H9 (cell line): ENCODE measurements around the gene SLC23A1. TPM values are rescaled to one million over a fixed set of nuclear protein-coding genes. Genes with fewer than 3 reads are reported as not detected.

ENCODE experiments used
- DNase-seq: peaks from one replicate; pipeline ENCODE4 v3.0.0-alpha.2; 2017
- H2AFZ ChIP-seq: one replicate; pipeline ENCODE4 v1.6.1; 2013; ENCODE audit warnings: mild to moderate bottlenecking, low read length, control low read depth, moderate library complexity
- H2AK5ac ChIP-seq: 2 replicates; pipeline ENCODE4 v1.6.1; 2013; ENCODE audit warnings: low read length, control low read depth, mixed read lengths; ENCODE audit not compliant: insufficient read length
- H2BK120ac ChIP-seq: one replicate; pipeline ENCODE4 v1.6.1; 2013; ENCODE audit warnings: low read depth, mild to moderate bottlenecking, low read length, control low read depth, inconsistent platforms; ENCODE audit not compliant: poor library complexity, severe bottlenecking
- H2BK12ac ChIP-seq: 2 replicates; pipeline ENCODE4 v1.6.1; 2013; ENCODE audit warnings: low read length, control low read depth, mixed read lengths, low read depth; ENCODE audit not compliant: insufficient read length
- H2BK15ac ChIP-seq: 2 replicates; pipeline ENCODE4 v1.6.1; 2013; ENCODE audit warnings: low read depth, low read length, control low read depth
- H2BK20ac ChIP-seq: one replicate; pipeline ENCODE4 v1.6.1; 2013; ENCODE audit warnings: low read depth, mild to moderate bottlenecking, low read length, control low read depth, inconsistent platforms; ENCODE audit not compliant: poor library complexity, severe bottlenecking
- H2BK5ac ChIP-seq: 2 replicates; pipeline ENCODE4 v1.6.1; 2013; ENCODE audit warnings: low read length, control low read depth, mixed read lengths; ENCODE audit not compliant: insufficient read length
- H3K14ac ChIP-seq: 2 replicates; pipeline ENCODE4 v1.6.1; 2013; ENCODE audit warnings: low read length, control low read depth; ENCODE audit not compliant: insufficient read depth
- H3K18ac ChIP-seq: 2 replicates; pipeline ENCODE4 v1.6.1; 2013; ENCODE audit warnings: low read depth, mild to moderate bottlenecking, mixed read lengths, low read length, control low read depth; ENCODE audit not compliant: insufficient read length
- H3K23ac ChIP-seq: 2 replicates; pipeline ENCODE4 v1.6.1; 2013; ENCODE audit warnings: low read length, control low read depth, mixed read lengths, low read depth; ENCODE audit not compliant: insufficient read length
- H3K23me2 ChIP-seq: 2 replicates; pipeline ENCODE4 v1.6.1; 2013; ENCODE audit warnings: low read depth, mild to moderate bottlenecking, mixed read lengths, low read length, control low read depth; ENCODE audit not compliant: insufficient read length, poor library complexity, severe bottlenecking
- H3K27ac ChIP-seq: 2 replicates; pipeline ENCODE4 v1.5.1; 2013; ENCODE audit warnings: low read length, control low read depth, mixed read lengths, low read depth; ENCODE audit not compliant: insufficient read length
- H3K27me3 ChIP-seq: 2 replicates; pipeline ENCODE4 v1.6.1; 2013; ENCODE audit warnings: low read length, control low read depth, inconsistent platforms; ENCODE audit not compliant: insufficient read depth
- H3K4ac ChIP-seq: 2 replicates; pipeline ENCODE4 v1.6.1; 2013; ENCODE audit warnings: low read depth, mild to moderate bottlenecking, control low read depth, inconsistent platforms, low read length, moderate library complexity
- H3K4me1 ChIP-seq: 2 replicates; pipeline ENCODE4 v1.6.1; 2013; ENCODE audit warnings: low read length, control low read depth, inconsistent platforms; ENCODE audit not compliant: insufficient read depth
- H3K4me2 ChIP-seq: 2 replicates; pipeline ENCODE4 v1.6.1; 2013; ENCODE audit warnings: low read length, control low read depth, mixed read lengths; ENCODE audit not compliant: insufficient read length, insufficient read depth
- H3K56ac ChIP-seq: 2 replicates; pipeline ENCODE4 v1.6.1; 2013; ENCODE audit warnings: low read depth, mild to moderate bottlenecking, mixed read lengths, low read length, control low read depth; ENCODE audit not compliant: insufficient read length
- H3K79me1 ChIP-seq: 2 replicates; pipeline ENCODE4 v1.6.1; 2013; ENCODE audit warnings: low read depth, mild to moderate bottlenecking, moderate library complexity, low read length, control low read depth, inconsistent platforms; ENCODE audit not compliant: insufficient read depth, poor library complexity, severe bottlenecking
- H3K79me2 ChIP-seq: 2 replicates; pipeline ENCODE4 v1.6.1; 2013; ENCODE audit warnings: low read length, control low read depth, inconsistent platforms; ENCODE audit not compliant: insufficient read depth
- H3K9ac ChIP-seq: 2 replicates; pipeline ENCODE4 v1.6.1; 2013; ENCODE audit warnings: low read length, control low read depth, mixed read lengths; ENCODE audit not compliant: insufficient read length; ENCODE audit errors: extremely low read depth
- H3K9me3 ChIP-seq: one replicate; pipeline ENCODE4 v1.6.1; 2013; ENCODE audit warnings: low read depth, low read length, inconsistent platforms; ENCODE audit not compliant: control insufficient read depth
- H3T11ph ChIP-seq: one replicate; pipeline ENCODE4 v1.6.1; 2013; ENCODE audit warnings: mild to moderate bottlenecking, low read length, control low read depth, inconsistent platforms
- H4K20me1 ChIP-seq: one replicate; pipeline ENCODE4 v1.6.1; 2013; ENCODE audit not compliant: control insufficient read depth, insufficient read length, insufficient read depth
- H4K5ac ChIP-seq: 2 replicates; pipeline ENCODE4 v1.6.1; 2013; ENCODE audit warnings: low read depth, mild to moderate bottlenecking, mixed read lengths, low read length, control low read depth; ENCODE audit not compliant: insufficient read length
- H4K8ac ChIP-seq: replicated peaks from 2 replicates; pipeline ENCODE4 v1.6.1; 2013; ENCODE audit warnings: low read length, control low read depth, mixed read lengths, low read depth; ENCODE audit not compliant: insufficient read length
- H4K91ac ChIP-seq: 2 replicates; pipeline ENCODE4 v1.6.1; 2013; ENCODE audit warnings: low read depth, mild to moderate bottlenecking, moderate library complexity, mixed read lengths, low read length, control low read depth; ENCODE audit not compliant: insufficient read length
- H3K27ac Mint-ChIP-seq, 3 experiments: 2 replicates in 2 of 3; 3 replicates in 1 of 3; pipeline ENCODE4 v1.8.0; 2020 to 2021; ENCODE audit warnings: mixed read lengths in 3 of 3, mild to moderate bottlenecking in 1 of 3, moderate library complexity in 1 of 3
- H3K27me3 Mint-ChIP-seq: 2 replicates; pipeline ENCODE4 v1.8.0; 2021; ENCODE audit warnings: low read depth, mild to moderate bottlenecking, moderate library complexity, mixed read lengths
- H3K36me3 Mint-ChIP-seq, 3 experiments: 2 replicates in 2 of 3; 3 replicates in 1 of 3; pipeline ENCODE4 v1.8.0; 2020 to 2021; ENCODE audit warnings: low read depth in 3 of 3, mixed read lengths in 3 of 3; ENCODE audit not compliant: insufficient read depth in 1 of 3
- H3K4me1 Mint-ChIP-seq, 2 experiments: 2 replicates each; pipeline ENCODE4 v1.8.0; 2020; ENCODE audit warnings: mixed read lengths in 2 of 2
- H3K4me3 Mint-ChIP-seq, 2 experiments: 2 replicates in 1 of 2; 3 replicates in 1 of 2; pipeline ENCODE4 v1.8.0; 2020 to 2021; ENCODE audit warnings: mild to moderate bottlenecking in 2 of 2, mixed read lengths in 2 of 2, moderate library complexity in 1 of 2
- H3K9me3 Mint-ChIP-seq, 2 experiments: 2 replicates in 1 of 2; 3 replicates in 1 of 2; pipeline ENCODE4 v1.8.0; 2020; ENCODE audit warnings: mild to moderate bottlenecking in 2 of 2, mixed read lengths in 2 of 2, moderate library complexity in 1 of 2
- WGBS: extraction: QIAGEN DNeasy Blood & Tissue Kit; methylation state at CpG from one replicate; pipeline ENCODE4 v1.1.7; 2013; ENCODE audit warnings: missing lambda C conversion rate, low lambda C conversion rate, mixed read lengths; ENCODE audit not compliant: insufficient read length; ENCODE audit errors: extremely low coverage; 5-methylcytosine and 5-hydroxymethylcytosine counted together
- total RNA-seq: library from RNA; stranded (reverse); gene quantifications from 2 replicates; pipeline ENCODE4 v1.2.1, GENCODE V29; 2021
- TF ChIP-seq, protein P1 (sequence below): fragments of 200-600 bp; sonication (generic); conservative IDR thresholded peaks from 3 replicates; pipeline ENCODE4 v1.8.0; 2021; ENCODE audit warnings: antibody characterized with exemption, mild to moderate bottlenecking

SLC23A1 gene
- total RNA-seq, 1 experiment from 2014 or later = not detected

DNA sequence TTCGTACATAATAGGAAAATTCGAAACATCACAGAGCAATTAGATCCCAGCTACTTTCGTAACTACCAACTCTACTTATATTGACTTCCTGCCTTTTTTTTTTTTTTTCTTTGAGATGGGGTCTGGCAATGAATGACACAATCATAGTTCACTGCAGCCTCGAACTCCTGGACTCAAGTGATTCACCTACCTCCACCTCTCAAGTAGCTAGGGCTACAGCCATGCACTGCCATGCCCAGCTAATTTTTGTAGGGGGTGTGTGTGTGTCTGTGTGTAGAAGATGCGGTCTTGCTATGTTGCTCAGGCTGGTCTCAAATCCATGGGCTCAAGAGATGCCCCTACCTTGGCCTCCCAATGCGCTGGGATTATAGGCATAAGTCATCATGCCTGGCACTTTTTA is 47.3 kb downstream of the SLC23A1 start:
- no peaks in the 10 kb centered on the region for H3K79me2 ChIP-seq
- H4K91ac ChIP-seq = no peak overlapping the region
- Mint-ChIP-seq H3K27ac (peak overlapping the region in 2 of 3 experiments; percentile 88 to 95; a peak in 6 of 7 replicates), H3K9me3 (no peaks in the 10 kb centered on the region), H3K4me1 (peaks cover 2 to 10% of the 10 kb centered on the region in 2 experiments), H3K36me3 (peaks cover 11 to 22% (median 12%) of the 10 kb centered on the region in 3 experiments; a peak in 6 of 7 replicates), H3K27me3 (peaks cover 3% of the 10 kb centered on the region; the same call in 1 of the 2 replicates), H3K4me3 (no peak overlapping the region)
- H4K8ac ChIP-seq = no peak overlapping the region
- no peak overlapping the region for H3K4me2 ChIP-seq
- no peaks in the 10 kb centered on the region for H3K23me2 ChIP-seq
- H3K9me3 ChIP-seq = no peaks in the 10 kb centered on the region
- H3K23ac ChIP-seq = no peak overlapping the region
- H3K79me1 ChIP-seq = no peaks in the 10 kb centered on the region
- no peak overlapping the region for H2AK5ac ChIP-seq
- H2BK12ac ChIP-seq = no peak overlapping the region
- H3K18ac ChIP-seq = no peak overlapping the region
- TF ChIP-seq, protein P1, sequence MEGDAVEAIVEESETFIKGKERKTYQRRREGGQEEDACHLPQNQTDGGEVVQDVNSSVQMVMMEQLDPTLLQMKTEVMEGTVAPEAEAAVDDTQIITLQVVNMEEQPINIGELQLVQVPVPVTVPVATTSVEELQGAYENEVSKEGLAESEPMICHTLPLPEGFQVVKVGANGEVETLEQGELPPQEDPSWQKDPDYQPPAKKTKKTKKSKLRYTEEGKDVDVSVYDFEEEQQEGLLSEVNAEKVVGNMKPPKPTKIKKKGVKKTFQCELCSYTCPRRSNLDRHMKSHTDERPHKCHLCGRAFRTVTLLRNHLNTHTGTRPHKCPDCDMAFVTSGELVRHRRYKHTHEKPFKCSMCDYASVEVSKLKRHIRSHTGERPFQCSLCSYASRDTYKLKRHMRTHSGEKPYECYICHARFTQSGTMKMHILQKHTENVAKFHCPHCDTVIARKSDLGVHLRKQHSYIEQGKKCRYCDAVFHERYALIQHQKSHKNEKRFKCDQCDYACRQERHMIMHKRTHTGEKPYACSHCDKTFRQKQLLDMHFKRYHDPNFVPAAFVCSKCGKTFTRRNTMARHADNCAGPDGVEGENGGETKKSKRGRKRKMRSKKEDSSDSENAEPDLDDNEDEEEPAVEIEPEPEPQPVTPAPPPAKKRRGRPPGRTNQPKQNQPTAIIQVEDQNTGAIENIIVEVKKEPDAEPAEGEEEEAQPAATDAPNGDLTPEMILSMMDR = no peak
- no peak overlapping the region for H3K9ac ChIP-seq
- H3K27me3 ChIP-seq = no peaks in the 10 kb centered on the region
- DNase-seq = no peak
- no peak overlapping the region for H2AFZ ChIP-seq
- no peaks in the 10 kb centered on the region for H3K4me1 ChIP-seq
- H3K27ac ChIP-seq = no peak overlapping the region
- H4K20me1 ChIP-seq = no peaks in the 10 kb centered on the region
- no peak overlapping the region for H3T11ph ChIP-seq
- H2BK120ac ChIP-seq = no peak overlapping the region
- H3K4ac ChIP-seq = no peak overlapping the region
- H4K5ac ChIP-seq = no peak overlapping the region
- H2BK5ac ChIP-seq = no peak overlapping the region
- H2BK15ac ChIP-seq = no peak overlapping the region
- no peak overlapping the region for H3K14ac ChIP-seq
- H3K56ac ChIP-seq = no peak overlapping the region
- WGBS = no CpG with 5 or more reads among the region's 6 CpGs
- no peak overlapping the region for H2BK20ac ChIP-seq

Other genes starting within 250 kb of the SLC23A1 start
- 10.6 and 14.4 TPM in 2 replicates for gene SIL1, start 184.9 kb downstream of the SLC23A1 start, total RNA-seq
- gene MATR3, start 89.6 kb downstream of the SLC23A1 start, total RNA-seq = 267 and 278 TPM in 2 replicates
- gene PAIP2, start 41.4 kb downstream of the SLC23A1 start, total RNA-seq = 121 and 129 TPM in 2 replicates
- 0.31 and 0.48 TPM in 2 replicates for gene MZB1, start 6.6 kb upstream of the SLC23A1 start, total RNA-seq
- 3.3 and 3.4 TPM in 2 replicates for gene PROB1, start 11.8 kb upstream of the SLC23A1 start, total RNA-seq
- 12.9 and 13.0 TPM in 2 replicates for gene SPATA24, start 20.8 kb upstream of the SLC23A1 start, total RNA-seq
- 25.4 and 26.5 TPM in 2 replicates for gene DNAJC18, start 56.2 kb upstream of the SLC23A1 start, total RNA-seq
- 1.6 and 1.9 TPM in 2 replicates for gene ECSCR, start 79.4 kb upstream of the SLC23A1 start, total RNA-seq
- gene SMIM33, start 87.7 kb upstream of the SLC23A1 start, total RNA-seq = not detected in 2 replicates
- 0.26 and 0.48 TPM in 2 replicates for gene STING1, start 99.5 kb upstream of the SLC23A1 start, total RNA-seq
- gene UBE2D2, start 178.0 kb upstream of the SLC23A1 start, total RNA-seq = 231 and 236 TPM in 2 replicates